D721Med (cell line): Measurements from ENCODE around the gene PSMC6.
A peak's percentile ranks its signal among the peaks of the same experiment; 100 is the strongest.

ENCODE experiments used
- DNase-seq: peaks from one replicate; pipeline ENCODE4 v3.0.0; 2011; ENCODE audit warnings: low spot score; ENCODE audit not compliant: insufficient read length
- FAIRE-seq: peaks from 2 replicates; lab custom pipeline; 2011; peaks lifted over from hg19 to GRCh38; lab: Jason Lieb, UNC
- CTCF ChIP-seq: IDR thresholded peaks from 2 replicates; pipeline ENCODE4 v1.5.1; 2012; ENCODE audit warnings: mild to moderate bottlenecking, control low read depth; ENCODE audit not compliant: insufficient read depth; ENCODE audit errors: missing control alignments

PSMC6 gene

GRCh38 chr14:52730709-52731111 is 23.7 kb downstream of the PSMC6 start:
- no peak for TF ChIP-seq CTCF
- no peak for FAIRE-seq
- DNase-seq = no peak

- DNase-seq (no peak), FAIRE-seq (no peak)
- TF ChIP-seq CTCF = no peak
These were observed 26.8 kb downstream of the PSMC6 start for GRCh38 chr14:52733824-52734223.

- TF ChIP-seq CTCF = no peak
- DNase-seq (no peak), FAIRE-seq (no peak)
These were observed 29.0 kb downstream of the PSMC6 start for GRCh38 chr14:52735921-52736489.

GRCh38 chr14:52738409-52738808 is 31.4 kb downstream of the PSMC6 start:
- no peak for FAIRE-seq
- no peak for DNase-seq
- TF ChIP-seq CTCF = no peak

GRCh38 chr14:52740751-52741150 is 33.8 kb downstream of the PSMC6 start:
- FAIRE-seq (peak; percentile 29), DNase-seq (no peak)
- TF ChIP-seq CTCF = no peak

- TF ChIP-seq CTCF = no peak
- DNase-seq (no peak), FAIRE-seq (no peak)
These were observed 34.9 kb downstream of the PSMC6 start for GRCh38 chr14:52741865-52742264.

- DNase-seq = no peak
- FAIRE-seq = no peak
- no peak for TF ChIP-seq CTCF
These were observed 41.8 kb downstream of the PSMC6 start for GRCh38 chr14:52748647-52749292.
